Measurements from ENCODE around the gene LRRK2. TPM values are rescaled to one million over a fixed set of nuclear protein-coding genes. Genes with fewer than 3 reads are reported as not detected.
A peak's percentile ranks its signal among the peaks of the same experiment; 100 is the strongest.

Gene LRRK2
- total RNA-seq, 1 donor from 2014 or later = 0.26 TPM

DNA sequence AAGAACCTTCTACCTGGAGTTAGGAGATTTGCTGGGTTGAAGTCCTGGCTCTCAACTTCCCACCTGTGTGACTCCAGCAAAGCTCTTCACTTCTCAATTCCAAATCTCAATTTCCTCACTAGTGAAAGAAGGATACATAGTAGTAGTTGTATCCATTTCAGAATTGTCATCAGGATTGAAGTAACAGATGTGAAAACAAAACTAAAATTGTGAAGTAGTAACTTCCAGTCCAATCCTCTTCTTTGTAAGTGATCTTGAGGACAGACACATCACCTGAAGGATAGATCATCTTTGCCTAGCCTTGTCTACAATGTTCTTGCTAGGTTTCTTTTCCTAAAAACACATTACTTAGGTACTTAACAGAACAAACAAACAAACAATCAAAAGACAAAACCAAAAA is 1.2 kb upstream of the LRRK2 start:
- DNase-seq (ENCODE audit: low spot score) = no peak
- H3K27ac Mint-ChIP-seq (ENCODE audit: unreplicated experiment) = no peak overlapping the region
- H3K4me1 Mint-ChIP-seq (ENCODE audit: unreplicated experiment) = peaks cover 12% of the 10 kb centered on the region
- H3K9me3 Mint-ChIP-seq (ENCODE audit: unreplicated experiment) = no peaks in the 10 kb centered on the region
- TF ChIP-seq, protein P1, sequence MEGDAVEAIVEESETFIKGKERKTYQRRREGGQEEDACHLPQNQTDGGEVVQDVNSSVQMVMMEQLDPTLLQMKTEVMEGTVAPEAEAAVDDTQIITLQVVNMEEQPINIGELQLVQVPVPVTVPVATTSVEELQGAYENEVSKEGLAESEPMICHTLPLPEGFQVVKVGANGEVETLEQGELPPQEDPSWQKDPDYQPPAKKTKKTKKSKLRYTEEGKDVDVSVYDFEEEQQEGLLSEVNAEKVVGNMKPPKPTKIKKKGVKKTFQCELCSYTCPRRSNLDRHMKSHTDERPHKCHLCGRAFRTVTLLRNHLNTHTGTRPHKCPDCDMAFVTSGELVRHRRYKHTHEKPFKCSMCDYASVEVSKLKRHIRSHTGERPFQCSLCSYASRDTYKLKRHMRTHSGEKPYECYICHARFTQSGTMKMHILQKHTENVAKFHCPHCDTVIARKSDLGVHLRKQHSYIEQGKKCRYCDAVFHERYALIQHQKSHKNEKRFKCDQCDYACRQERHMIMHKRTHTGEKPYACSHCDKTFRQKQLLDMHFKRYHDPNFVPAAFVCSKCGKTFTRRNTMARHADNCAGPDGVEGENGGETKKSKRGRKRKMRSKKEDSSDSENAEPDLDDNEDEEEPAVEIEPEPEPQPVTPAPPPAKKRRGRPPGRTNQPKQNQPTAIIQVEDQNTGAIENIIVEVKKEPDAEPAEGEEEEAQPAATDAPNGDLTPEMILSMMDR (IDR thresholded peaks at IDR 0.05; ENCODE audit: unreplicated experiment) = no peak
- H3K4me3 Mint-ChIP-seq (ENCODE audit: unreplicated experiment) = peak overlapping the region; percentile 78
- peaks cover 5% of the 10 kb centered on the region for H3K27me3 Mint-ChIP-seq (ENCODE audit: unreplicated experiment)
- no peaks in the 10 kb centered on the region for H3K36me3 Mint-ChIP-seq (ENCODE audit: low read depth, unreplicated experiment)

GRCh38 chr12:40225337-40225983 is 663 bp downstream of the LRRK2 start:
- Mint-ChIP-seq H3K9me3 (ENCODE audit: unreplicated experiment) (no peaks in the 10 kb centered on the region), H3K27ac (ENCODE audit: unreplicated experiment) (no peak overlapping the region), H3K4me3 (ENCODE audit: unreplicated experiment) (peak overlapping the region; percentile 91), H3K36me3 (ENCODE audit: low read depth, unreplicated experiment) (no peaks in the 10 kb centered on the region), H3K4me1 (ENCODE audit: unreplicated experiment) (peaks cover 12% of the 10 kb centered on the region), H3K27me3 (ENCODE audit: unreplicated experiment) (peaks cover 5% of the 10 kb centered on the region)
- TF ChIP-seq, protein P1 (IDR thresholded peaks at IDR 0.05; ENCODE audit: unreplicated experiment) = no peak
- DNase-seq (ENCODE audit: low spot score) = no peak

- DNase-seq (ENCODE audit: low spot score) = no peak
- TF ChIP-seq, protein P1 (IDR thresholded peaks at IDR 0.05; ENCODE audit: unreplicated experiment) = no peak
- Mint-ChIP-seq H3K27me3 (ENCODE audit: unreplicated experiment) (peaks cover 5% of the 10 kb centered on the region), H3K27ac (ENCODE audit: unreplicated experiment) (no peak overlapping the region), H3K36me3 (ENCODE audit: low read depth, unreplicated experiment) (no peaks in the 10 kb centered on the region), H3K9me3 (ENCODE audit: unreplicated experiment) (no peaks in the 10 kb centered on the region), H3K4me1 (ENCODE audit: unreplicated experiment) (peaks cover 12% of the 10 kb centered on the region), H3K4me3 (ENCODE audit: unreplicated experiment) (no peak overlapping the region)
Observed at GRCh38 chr12:40225984-40226602, 1.3 kb downstream of the LRRK2 start.

DNA sequence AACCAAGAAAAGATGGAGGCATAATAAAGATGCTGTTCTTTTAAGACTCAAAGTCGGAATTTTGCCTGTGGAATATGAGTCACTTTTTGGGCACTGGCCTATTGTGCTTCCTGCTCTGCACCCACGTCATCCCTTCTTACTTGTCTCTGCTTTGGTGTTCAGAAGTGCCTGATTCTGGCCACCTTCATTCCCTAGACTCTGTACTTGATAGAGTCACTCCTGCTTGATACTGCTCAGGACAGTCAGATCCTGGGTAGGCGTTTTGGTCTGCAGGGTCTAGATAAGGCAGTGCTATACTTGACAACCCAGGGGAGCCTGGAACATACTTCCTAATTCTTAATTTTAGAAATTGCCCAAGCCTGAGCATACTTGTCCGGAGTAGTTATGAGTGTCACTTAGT is 1.9 kb downstream of the LRRK2 start:
- no peak for DNase-seq (ENCODE audit: low spot score)
- TF ChIP-seq, protein P1 (IDR thresholded peaks at IDR 0.05; ENCODE audit: unreplicated experiment) = no peak
- no peaks in the 10 kb centered on the region for H3K9me3 Mint-ChIP-seq (ENCODE audit: unreplicated experiment)
- H3K36me3 Mint-ChIP-seq (ENCODE audit: low read depth, unreplicated experiment) = no peaks in the 10 kb centered on the region
- no peak overlapping the region for H3K27ac Mint-ChIP-seq (ENCODE audit: unreplicated experiment)
- peaks cover 12% of the 10 kb centered on the region for H3K4me1 Mint-ChIP-seq (ENCODE audit: unreplicated experiment)
- H3K27me3 Mint-ChIP-seq (ENCODE audit: unreplicated experiment) = peaks cover 5% of the 10 kb centered on the region
- no peak overlapping the region for H3K4me3 Mint-ChIP-seq (ENCODE audit: unreplicated experiment)

DNA sequence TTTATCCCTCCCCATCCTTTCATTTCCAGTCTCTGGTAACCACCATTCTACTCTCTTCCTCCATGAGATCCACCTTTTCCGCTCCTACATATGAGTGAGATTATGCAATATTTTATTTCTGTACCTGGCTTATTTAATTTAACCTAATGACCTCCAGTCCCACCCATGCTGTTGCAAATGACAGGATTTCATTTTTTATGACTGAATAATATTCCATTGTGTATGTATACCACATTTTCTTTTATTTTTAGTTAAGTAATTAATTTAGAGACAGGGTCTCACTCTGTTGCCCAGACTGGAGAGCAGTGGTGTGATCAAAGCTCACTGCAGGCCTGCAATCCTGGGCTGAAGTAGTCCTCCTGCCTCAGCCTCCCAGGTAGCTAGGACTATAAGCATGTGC is 2.6 kb downstream of the LRRK2 start:
- Mint-ChIP-seq H3K36me3 (ENCODE audit: low read depth, unreplicated experiment) (no peaks in the 10 kb centered on the region), H3K27ac (ENCODE audit: unreplicated experiment) (no peak overlapping the region), H3K9me3 (ENCODE audit: unreplicated experiment) (no peaks in the 10 kb centered on the region), H3K4me3 (ENCODE audit: unreplicated experiment) (no peak overlapping the region), H3K4me1 (ENCODE audit: unreplicated experiment) (peaks cover 12% of the 10 kb centered on the region), H3K27me3 (ENCODE audit: unreplicated experiment) (peaks cover 5% of the 10 kb centered on the region)
- TF ChIP-seq, protein P1 (IDR thresholded peaks at IDR 0.05; ENCODE audit: unreplicated experiment) = no peak
- no peak for DNase-seq (ENCODE audit: low spot score)

All from endothelial cell (in vitro differentiated cells).